GM12801 (cell line): Measurements from ENCODE around the gene ZNF764.

ENCODE experiments used
- TF ChIP-seq, protein P1 (sequence below): IDR thresholded peaks from one replicate; pipeline ENCODE4 v1.5.1; 2011; ENCODE audit warnings: control low read depth; ENCODE audit not compliant: insufficient read length; ENCODE audit errors: extremely low read depth

Gene ZNF764

DNA sequence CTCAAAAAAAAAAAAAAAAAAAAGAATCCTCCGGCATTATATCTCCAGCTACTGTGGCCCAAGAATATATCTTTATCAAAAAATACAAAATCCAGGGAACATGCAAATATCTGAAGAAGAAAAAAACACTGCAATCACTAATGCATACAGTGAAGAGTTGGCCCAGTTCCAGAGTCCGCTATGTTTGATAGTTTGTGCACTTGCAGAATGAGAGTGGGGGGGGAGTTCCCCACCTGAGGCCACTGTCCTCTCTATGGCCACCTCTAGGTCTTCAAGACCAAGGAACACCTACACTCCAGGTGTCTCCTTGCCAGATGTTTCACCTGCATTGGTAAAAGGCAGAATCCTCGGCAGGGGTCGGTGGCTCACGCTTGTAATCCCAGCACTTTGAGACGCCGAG, 23.3 kb upstream of the ZNF764 start:
- TF ChIP-seq, protein P1, sequence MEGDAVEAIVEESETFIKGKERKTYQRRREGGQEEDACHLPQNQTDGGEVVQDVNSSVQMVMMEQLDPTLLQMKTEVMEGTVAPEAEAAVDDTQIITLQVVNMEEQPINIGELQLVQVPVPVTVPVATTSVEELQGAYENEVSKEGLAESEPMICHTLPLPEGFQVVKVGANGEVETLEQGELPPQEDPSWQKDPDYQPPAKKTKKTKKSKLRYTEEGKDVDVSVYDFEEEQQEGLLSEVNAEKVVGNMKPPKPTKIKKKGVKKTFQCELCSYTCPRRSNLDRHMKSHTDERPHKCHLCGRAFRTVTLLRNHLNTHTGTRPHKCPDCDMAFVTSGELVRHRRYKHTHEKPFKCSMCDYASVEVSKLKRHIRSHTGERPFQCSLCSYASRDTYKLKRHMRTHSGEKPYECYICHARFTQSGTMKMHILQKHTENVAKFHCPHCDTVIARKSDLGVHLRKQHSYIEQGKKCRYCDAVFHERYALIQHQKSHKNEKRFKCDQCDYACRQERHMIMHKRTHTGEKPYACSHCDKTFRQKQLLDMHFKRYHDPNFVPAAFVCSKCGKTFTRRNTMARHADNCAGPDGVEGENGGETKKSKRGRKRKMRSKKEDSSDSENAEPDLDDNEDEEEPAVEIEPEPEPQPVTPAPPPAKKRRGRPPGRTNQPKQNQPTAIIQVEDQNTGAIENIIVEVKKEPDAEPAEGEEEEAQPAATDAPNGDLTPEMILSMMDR = no peak

DNA sequence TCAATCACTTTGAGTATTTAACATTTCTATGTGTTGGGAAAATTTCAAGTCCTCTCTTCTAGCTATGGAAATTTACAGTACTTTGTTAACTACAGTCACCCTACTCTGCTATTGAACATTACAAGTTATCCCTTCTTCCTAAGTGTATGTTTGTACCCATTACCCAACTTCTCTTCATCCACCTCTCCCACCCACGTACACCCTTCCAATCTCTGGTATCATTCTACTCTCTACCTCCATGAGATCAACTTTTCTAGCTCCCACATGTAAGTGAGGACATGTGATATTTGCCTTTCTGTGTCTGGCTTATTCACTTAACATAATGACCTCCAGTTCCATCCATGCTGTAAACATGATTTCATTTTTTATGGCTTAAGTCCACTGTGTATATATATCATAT, 16.5 kb upstream of the ZNF764 start:
- TF ChIP-seq, protein P1 = no peak

DNA sequence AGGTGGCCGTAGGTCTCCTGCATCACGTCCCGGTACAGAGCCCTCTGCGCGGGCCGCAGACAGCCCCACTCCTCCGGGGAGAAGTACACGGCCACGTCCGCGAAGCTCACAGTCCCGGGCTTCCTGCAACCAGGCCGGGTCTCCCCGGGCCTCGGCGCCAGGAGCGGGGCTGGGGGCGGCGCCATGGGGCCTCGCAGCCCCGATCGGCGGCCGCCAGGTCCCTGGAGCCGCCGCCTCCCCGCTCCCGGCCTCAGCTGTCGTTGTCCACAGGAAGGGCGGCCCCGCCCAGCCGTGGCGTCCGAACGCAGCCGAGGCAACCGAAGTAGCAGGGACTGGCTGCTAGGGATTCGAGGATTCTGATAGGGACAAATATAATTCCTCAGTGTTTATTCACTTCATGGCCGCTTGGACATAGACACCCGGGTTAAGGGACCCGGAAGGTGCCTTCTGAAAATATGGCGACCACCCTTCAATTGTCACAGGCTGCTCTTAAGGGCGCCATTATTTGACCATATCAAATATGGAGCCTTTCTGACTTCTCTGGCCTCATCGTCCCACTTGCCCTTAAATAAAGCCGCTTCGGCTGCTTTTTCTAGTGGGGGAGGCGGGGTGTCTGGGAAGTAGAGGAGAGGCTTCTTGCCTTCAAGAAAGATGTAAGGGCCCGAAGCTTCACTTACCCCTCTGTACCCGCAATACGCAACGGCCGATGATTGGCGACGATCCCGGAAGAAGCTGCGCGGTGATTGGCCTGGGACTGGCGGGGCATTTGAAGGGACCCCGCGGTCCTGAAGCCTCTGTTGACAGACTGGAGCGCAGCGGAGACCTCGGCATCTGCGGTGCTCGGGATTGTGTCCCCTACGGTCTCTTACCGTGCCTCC, 13.5 kb upstream of the ZNF764 start, which contains the start of gene ZNF688:
Gene ZNF688, minus strand, starts transcription at position 270 of the 878 bp plus-strand sequence. Its CDS starts 85 bp downstream, at position 185.
- TF ChIP-seq, protein P1 = no peak

DNA sequence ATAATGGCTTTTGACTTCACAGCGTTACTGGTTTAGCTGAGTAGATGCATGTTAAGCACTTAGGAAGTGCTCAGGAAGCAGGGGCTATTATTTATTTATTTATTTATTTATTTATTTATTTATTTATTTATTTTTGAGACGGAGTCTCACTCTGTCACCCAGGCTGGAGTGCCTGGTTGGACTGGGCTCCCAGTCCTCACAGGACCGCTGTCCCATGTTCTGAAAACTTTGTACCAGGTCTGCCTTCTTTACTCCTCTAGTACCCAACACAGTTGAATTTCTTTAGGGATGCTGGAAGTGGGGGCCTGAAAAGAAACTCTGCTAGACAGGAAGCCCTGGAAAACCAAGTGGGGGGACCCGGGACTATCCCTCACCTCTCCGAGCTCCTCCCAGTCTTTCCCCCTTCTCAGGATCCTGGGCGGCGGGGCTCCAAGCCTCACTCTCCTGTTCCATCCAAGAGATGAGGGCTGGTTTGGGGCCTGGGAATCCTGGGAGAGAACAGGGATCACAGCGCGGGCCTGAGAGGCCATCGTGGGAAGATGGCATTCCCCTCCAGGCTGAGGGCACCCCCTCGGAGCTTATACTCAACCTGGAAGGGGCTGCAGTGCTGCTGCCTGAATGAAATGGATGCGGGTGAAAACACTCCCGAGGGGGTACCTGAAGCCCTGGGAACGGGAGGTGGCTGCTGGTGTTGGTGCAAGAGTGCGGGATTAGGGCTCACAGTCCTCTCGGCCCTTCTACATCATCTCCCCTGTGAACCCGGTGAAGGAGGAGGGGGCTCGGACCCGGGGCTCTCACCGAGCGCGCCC, 12.7 kb upstream of the ZNF764 start:
- TF ChIP-seq, protein P1 = no peak

DNA sequence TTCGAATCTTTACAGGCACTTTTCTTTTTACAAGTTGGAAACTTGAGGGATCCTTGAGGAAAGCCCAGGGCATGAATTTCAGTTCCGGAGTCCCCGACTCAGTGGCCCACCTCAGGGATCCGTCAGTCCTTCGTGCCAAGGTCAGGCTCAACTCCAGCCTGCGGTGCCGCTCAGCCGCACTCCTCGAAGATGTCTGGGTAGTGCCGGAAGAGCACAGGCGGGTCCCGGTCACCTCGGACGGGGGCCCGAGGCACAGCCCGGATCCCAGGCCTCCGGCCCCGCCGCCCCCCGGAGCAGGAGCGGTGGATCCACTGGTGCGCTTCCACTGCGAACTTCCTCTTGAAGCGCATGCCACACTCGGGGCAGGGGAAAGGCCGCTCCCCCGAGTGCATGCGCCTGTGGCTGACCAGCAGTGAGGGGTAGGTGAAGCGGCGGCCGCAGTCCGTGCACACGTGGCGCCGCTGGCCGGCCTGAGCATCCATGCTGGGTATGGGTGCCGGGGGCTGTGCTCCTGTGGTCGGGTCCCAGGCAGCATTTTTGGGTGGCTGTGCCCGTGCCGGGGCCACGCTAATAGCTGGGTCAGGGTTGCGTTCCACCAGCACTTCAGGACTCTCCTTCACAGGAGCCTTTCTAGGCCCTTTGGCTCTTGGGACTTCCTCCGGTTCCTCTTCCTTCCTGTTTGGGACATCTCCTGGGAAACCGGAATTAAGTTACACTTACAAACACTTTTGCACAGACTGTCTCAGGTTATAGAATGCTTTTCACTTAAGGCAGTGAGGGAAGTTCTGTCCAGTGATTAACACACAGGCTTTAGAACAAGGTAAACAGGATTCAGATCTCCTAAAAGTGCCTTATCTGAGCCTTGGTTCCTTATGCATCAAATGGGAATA, 11.8 kb upstream of the ZNF764 start:
- TF ChIP-seq, protein P1 = no peak

DNA sequence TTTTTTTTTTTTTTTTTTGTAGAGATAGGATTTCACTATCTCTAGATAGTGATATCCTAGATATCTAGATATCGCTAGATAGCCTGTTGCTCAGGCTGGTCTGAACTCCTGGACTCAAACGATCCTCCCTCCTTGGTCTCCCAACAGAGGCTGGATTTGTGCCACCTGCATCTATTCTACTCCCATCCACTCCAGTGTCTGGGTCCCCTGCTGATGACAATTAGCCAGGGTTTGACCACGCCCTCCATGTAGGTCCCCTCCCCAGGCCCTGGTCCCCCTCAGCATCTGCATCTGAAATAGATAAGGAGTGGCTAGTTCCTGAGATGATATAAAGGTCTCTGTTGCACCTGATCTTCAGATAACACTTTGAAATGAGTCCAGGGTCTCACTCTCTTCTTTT, 11.1 kb upstream of the ZNF764 start:
- TF ChIP-seq, protein P1 = no peak
